ENCODE measurements around the gene PBX2. TPM values are rescaled to one million over a fixed set of nuclear protein-coding genes. Genes with fewer than 3 reads are reported as not detected.
A peak's percentile ranks its signal among the peaks of the same experiment; 100 is the strongest.
"Not testable (repeated sequence)": the region's sequence is repeated elsewhere in the genome, so short reads cannot be mapped to it uniquely, and the experiment has no call there.

The PBX2 gene
- total RNA-seq, 1 donor from 2014 or later: 18.1 TPM

GRCh38 chr6:32195652-32195901 is 5.6 kb upstream of the PBX2 start:
- Histone ChIP-seq H3K9me3 (no peaks in the 10 kb centered on the region), H3K4me1 (peaks cover 8 to 19% of the 10 kb centered on the region in 2 donors), H3K4me3 (peak overlapping the region; percentile 78 to 88), H3K27ac (peak overlapping the region; percentile 99 to 100), H3K27me3 (no peaks in the 10 kb centered on the region), H3K36me3 (no peaks in the 10 kb centered on the region)
- DNase-seq (ENCODE audit: low spot score in 2 of 2): peak; percentile 100
- peak in 1 of 3 experiments; percentile 63 for TF ChIP-seq CTCF (IDR thresholded peaks at IDR 0.05)
- intact Hi-C loops (cut with DNase I): loop anchor here (1.0 to 5.0 kb wide), 8 partner anchors 18 to 1217 kb away; partner anchors contain the start of genes ATF6B, C6orf47, GPANK1 and PHF1

- H3K4me3 ChIP-seq: peak overlapping the region; percentile 32 to 64
- peak overlapping the region; percentile 87 to 92 for H3K27ac ChIP-seq
Measured at GRCh38 chr6:32194825-32195651, 5.0 kb upstream of the PBX2 start.

GRCh38 chr6:32194388-32194787 is 4.4 kb upstream of the PBX2 start:
- H3K36me3 ChIP-seq: no peaks in the 10 kb centered on the region
- no peaks in the 10 kb centered on the region for H3K9me3 ChIP-seq
- intact Hi-C loops (cut with DNase I): no loop called here
- H3K27ac ChIP-seq: peak overlapping the region; percentile 87 to 92
- H3K4me1 ChIP-seq: peaks cover 8 to 20% of the 10 kb centered on the region in 2 donors
- TF ChIP-seq CTCF (IDR thresholded peaks at IDR 0.05): no peak
- no peak for DNase-seq (ENCODE audit: low spot score in 2 of 2)
- no peak overlapping the region for H3K4me3 ChIP-seq
- H3K27me3 ChIP-seq: no peaks in the 10 kb centered on the region

More at GRCh38 chr6:32194825-32195651, 5.0 kb upstream of the PBX2 start:
- H3K9me3 ChIP-seq: no peaks in the 10 kb centered on the region
- DNase-seq (ENCODE audit: low spot score in 2 of 2): peak in 1 of 2 donors; percentile 76
- peaks cover 8 to 20% of the 10 kb centered on the region in 2 donors for H3K4me1 ChIP-seq
- H3K27me3 ChIP-seq: no peaks in the 10 kb centered on the region
- TF ChIP-seq CTCF (IDR thresholded peaks at IDR 0.05): peak; percentile 35 to 53 (median 42)
- H3K36me3 ChIP-seq: no peaks in the 10 kb centered on the region
- intact Hi-C loops (cut with DNase I): loop anchor here (1.0 to 5.0 kb wide), 8 partner anchors 18 to 1217 kb away; partner anchors contain the start of genes ATF6B, C6orf47, GPANK1 and PHF1

GRCh38 chr6:32193096-32193495 is 3.1 kb upstream of the PBX2 start:
- peaks cover 8 to 30% of the 10 kb centered on the region in 2 donors for H3K4me1 ChIP-seq
- peak overlapping the region in 1 of 2 donors; percentile 98 for H3K4me3 ChIP-seq
- intact Hi-C loops (cut with DNase I): not testable (repeated sequence)

GRCh38 chr6:32192608-32193039 is 2.6 kb upstream of the PBX2 start, which contains the start of gene GPSM3:
GPSM3 (minus strand) TSS chr6:32192643; CDS start chr6:32192513, 130 bp downstream.
- peak within 1 kb of the TSS; percentile 24 to 98 for H3K4me3 ChIP-seq
- H3K4me1 ChIP-seq: peaks cover 8 to 30% of the 10 kb centered on the region in 2 donors
- no peaks in the 10 kb centered on the region for H3K27me3 ChIP-seq
- no peak for DNase-seq (ENCODE audit: low spot score in 2 of 2)
- peaks cover 4 to 6% of the 10 kb centered on the region in 2 donors for H3K36me3 ChIP-seq
- intact Hi-C loops (cut with DNase I): no loop called here
- TF ChIP-seq CTCF (IDR thresholded peaks at IDR 0.05): no peak
- peak within 1 kb of the TSS; percentile 80 to 99 for H3K27ac ChIP-seq
- H3K9me3 ChIP-seq: no peaks in the 10 kb centered on the region

More at GRCh38 chr6:32193096-32193495, 3.1 kb upstream of the PBX2 start:
- H3K27me3 ChIP-seq; H3K9me3 ChIP-seq; H3K36me3 ChIP-seq; DNase-seq (ENCODE audit: low spot score in 2 of 2): not testable (repeated sequence)
- peak overlapping the region; percentile 80 to 99 for H3K27ac ChIP-seq

All from ascending aorta (tissue), 2 donors.